WI38 (cell line): ENCODE measurements around the gene FGF7.
A peak's percentile ranks its signal among the peaks of the same experiment; 100 is the strongest.

ENCODE experiments used
- H3K4me3 ChIP-seq: 2 replicates; pipeline ENCODE4 v1.5.1; 2011; ENCODE audit warnings: low read depth, mild to moderate bottlenecking, control low read depth, low read length
- TF ChIP-seq, protein P1 (sequence below): IDR thresholded peaks from 2 replicates; pipeline ENCODE4 v1.5.1; 2012; ENCODE audit warnings: low read depth, mild to moderate bottlenecking, control low read depth, low read length

Gene FGF7

DNA sequence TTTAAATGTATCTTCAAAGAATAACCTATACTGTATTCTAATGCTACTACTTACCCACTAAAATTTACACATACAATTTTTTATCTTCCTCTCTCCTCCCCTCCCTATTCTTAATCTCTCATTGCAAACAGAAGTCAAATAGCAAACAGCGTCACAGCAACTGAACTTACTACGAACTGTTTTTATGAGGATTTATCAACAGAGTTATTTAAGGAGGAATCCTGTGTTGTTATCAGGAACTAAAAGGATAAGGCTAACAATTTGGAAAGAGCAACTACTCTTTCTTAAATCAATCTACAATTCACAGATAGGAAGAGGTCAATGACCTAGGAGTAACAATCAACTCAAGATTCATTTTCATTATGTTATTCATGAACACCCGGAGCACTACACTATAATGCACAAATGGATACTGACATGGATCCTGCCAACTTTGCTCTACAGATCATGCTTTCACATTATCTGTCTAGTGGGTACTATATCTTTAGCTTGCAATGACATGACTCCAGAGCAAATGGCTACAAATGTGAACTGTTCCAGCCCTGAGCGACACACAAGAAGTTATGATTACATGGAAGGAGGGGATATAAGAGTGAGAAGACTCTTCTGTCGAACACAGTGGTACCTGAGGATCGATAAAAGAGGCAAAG is 984 bp downstream of the FGF7 start:
- H3K4me3 ChIP-seq, result peak overlapping the region; percentile 87
- TF ChIP-seq, protein P1, sequence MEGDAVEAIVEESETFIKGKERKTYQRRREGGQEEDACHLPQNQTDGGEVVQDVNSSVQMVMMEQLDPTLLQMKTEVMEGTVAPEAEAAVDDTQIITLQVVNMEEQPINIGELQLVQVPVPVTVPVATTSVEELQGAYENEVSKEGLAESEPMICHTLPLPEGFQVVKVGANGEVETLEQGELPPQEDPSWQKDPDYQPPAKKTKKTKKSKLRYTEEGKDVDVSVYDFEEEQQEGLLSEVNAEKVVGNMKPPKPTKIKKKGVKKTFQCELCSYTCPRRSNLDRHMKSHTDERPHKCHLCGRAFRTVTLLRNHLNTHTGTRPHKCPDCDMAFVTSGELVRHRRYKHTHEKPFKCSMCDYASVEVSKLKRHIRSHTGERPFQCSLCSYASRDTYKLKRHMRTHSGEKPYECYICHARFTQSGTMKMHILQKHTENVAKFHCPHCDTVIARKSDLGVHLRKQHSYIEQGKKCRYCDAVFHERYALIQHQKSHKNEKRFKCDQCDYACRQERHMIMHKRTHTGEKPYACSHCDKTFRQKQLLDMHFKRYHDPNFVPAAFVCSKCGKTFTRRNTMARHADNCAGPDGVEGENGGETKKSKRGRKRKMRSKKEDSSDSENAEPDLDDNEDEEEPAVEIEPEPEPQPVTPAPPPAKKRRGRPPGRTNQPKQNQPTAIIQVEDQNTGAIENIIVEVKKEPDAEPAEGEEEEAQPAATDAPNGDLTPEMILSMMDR, result no peak

DNA sequence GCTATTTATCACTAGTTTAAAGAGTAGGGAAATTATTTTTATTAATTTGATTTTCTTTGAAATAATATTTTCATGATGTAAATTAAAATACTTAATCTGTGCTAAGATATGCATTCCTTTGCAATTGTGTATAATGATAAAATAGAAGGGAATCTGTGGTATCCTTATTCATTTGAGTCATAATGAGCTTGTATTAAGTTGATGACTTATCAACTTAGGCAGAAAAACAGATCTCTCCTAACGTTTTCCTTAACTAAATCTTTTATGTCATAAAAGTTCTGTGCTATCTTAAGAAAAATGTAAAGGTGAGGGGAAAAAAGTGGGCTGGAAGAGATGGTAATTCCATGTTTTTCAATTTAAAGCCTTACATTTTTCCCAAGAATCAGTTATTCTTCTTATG is 1.9 kb downstream of the FGF7 start:
- peak overlapping the region; percentile 87 for H3K4me3 ChIP-seq
- TF ChIP-seq, protein P1, result no peak

DNA sequence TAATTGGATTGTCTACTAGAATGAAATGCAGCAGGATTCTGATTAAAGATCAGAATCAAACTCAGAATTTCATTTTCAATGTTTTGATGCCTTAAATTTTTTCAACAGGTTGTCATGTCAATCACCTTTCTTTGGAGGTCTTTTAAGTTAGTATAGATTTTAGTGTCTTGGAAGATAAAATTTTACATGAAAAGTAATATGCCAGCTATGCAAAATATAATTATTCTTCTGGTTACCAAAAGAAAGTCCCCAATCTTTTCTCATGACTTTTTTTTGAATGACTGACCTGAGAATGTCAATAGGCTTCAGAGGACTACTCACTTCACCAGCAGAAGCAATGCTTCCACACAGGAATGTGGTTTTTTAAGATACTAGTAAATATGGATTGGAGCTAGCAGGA is 4.3 kb downstream of the FGF7 start:
- TF ChIP-seq, protein P1, result no peak
- peak overlapping the region; percentile 87 for H3K4me3 ChIP-seq

DNA sequence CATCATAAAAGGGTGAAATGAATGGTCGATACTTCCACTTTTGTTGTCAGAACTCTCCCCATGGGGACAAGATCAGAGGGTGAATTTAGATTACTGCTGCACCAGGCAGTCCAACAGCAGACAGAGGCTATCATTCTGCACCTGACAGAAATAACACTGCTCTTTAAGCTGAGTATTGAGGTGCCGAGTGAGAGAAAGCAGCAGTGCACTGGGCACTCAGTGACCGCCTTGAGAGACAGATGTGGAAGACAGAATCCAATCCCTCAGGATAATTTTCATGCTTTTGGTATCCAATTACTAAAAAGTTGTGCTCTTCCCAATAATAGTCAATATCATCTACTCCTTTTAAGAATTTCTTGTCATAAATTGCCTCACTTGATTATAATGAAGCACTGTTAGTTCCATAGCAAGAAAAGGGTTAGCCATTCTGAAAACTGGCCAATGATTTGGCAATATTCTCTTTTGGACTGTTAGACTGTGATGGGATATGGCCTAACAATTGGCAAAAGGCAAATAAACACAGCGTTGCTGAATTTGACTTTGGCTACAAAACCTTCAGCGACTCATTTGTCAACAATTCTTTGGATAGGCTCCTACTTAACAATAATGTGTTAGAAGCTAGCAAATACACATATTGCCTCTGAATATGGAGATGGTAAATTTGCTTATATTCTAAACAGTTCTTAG is 5.5 kb downstream of the FGF7 start:
- peak overlapping the region; percentile 87 for H3K4me3 ChIP-seq
- TF ChIP-seq, protein P1, result no peak

DNA sequence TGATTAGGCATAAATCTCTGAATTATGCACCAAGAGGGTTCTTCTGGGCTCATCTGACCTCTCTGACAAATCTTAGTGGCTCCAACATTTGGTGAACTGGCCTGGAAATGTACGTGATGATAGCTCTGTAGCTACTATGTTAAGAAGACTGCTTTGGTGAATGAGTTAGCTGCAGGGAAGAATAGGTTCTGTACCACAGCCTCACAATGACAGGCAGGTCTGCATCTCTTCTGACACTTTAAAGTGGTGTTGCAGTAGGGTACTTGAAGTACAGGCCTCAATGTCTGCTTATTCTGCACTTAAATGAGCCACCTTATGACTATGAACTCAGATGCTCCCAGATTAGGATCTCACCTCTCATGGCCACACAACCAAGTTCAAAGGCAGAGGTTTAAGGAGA is 7.0 kb downstream of the FGF7 start:
- H3K4me3 ChIP-seq, result no peak overlapping the region
- TF ChIP-seq, protein P1, result no peak

DNA sequence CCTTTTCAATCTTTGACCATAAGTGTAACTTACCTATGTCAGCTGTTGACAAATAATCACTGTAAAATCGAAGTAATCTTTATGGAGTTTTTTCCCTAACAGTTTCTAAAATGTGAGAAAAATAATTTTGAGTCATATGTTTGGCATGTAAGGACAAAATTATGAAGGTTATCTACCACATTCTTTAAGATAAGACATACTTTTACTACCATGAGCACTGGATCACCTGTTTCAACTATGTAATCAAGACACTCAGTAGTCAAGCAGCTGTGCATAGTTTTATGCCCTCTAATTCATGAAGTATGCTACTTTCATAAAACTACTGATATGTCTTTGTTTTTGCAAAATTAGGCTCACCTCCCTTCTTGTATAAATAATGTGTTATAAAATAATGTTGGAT is 12.1 kb downstream of the FGF7 start:
- H3K4me3 ChIP-seq, result no peak overlapping the region
- TF ChIP-seq, protein P1, result no peak

DNA sequence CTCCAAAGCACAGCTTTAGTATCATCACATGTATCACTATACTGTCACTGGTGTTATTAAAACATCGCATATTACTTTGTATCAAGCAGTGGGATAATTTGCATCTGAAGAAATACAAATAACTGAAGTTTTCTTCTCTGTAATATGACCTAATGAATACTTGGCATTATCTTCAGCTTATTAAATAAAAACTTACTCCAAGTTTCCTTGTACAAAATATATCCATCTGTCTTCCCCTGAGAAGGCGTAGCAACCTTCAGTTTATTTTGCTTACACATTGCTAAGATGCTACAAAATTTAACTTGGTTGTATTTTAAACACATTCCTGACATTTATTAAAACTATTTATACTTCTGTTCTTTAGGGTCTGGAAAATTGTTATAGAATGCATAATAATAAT is 13.7 kb downstream of the FGF7 start:
- H3K4me3 ChIP-seq, result no peak overlapping the region
- TF ChIP-seq, protein P1, result no peak
